ENCODE results near the gene NRXN3. TPM values are rescaled to one million over a fixed set of nuclear protein-coding genes. Genes with fewer than 3 reads are reported as not detected.

NRXN3 gene
- total and polyA plus RNA-seq, 2 experiments from 2014 or later = 5.7 to 7.1 TPM

GRCh38 chr14:78561074-78561473 is 390.9 kb downstream of the NRXN3 start:
- H3K9me3 ChIP-seq (ENCODE audit: low read depth) = no peaks in the 10 kb centered on the region
- no peak overlapping the region for H3K4me2 ChIP-seq
- TF ChIP-seq EZH2 (IDR thresholded peaks at IDR 0.05; ENCODE audit: borderline replicate concordance) (no peak), CTCF (IDR thresholded peaks at IDR 0.05; ENCODE audit: poor library complexity) (no peak), EZH2phosphoT487 (IDR thresholded peaks at IDR 0.05; ENCODE audit: low read depth, severe bottlenecking, unreplicated experiment) (no peak)
- DNase-seq (ENCODE audit: low spot score) = no peak
- no peaks in the 10 kb centered on the region for H3K4me1 ChIP-seq (ENCODE audit: insufficient read depth)
- no peak overlapping the region for H3K4me3 ChIP-seq
- H3K9me2 ChIP-seq (replicated peaks; ENCODE audit: insufficient read depth) = no peaks in the 10 kb centered on the region
- H2AFZ ChIP-seq = no peak overlapping the region
- no peaks in the 10 kb centered on the region for H3K79me2 ChIP-seq
- WGBS (ENCODE audit: low lambda C conversion rate, missing lambda C conversion rate) = 79% methylated on average over 3 of the region's 3 CpGs
- H3K36me3 ChIP-seq (replicated peaks; ENCODE audit: insufficient read depth, low read depth) = no peaks in the 10 kb centered on the region
- H3K27me3 ChIP-seq = peaks cover 3% of the 10 kb centered on the region
- no peak overlapping the region for H3K27ac ChIP-seq
- no peaks in the 10 kb centered on the region for H4K20me1 ChIP-seq (ENCODE audit: insufficient read depth, poor library complexity, severe bottlenecking)

GRCh38 chr14:78566026-78566858 is 396.1 kb downstream of the NRXN3 start:
- WGBS (ENCODE audit: low lambda C conversion rate, missing lambda C conversion rate) = 28% methylated on average over 16 of the region's 16 CpGs
- H3K79me2 ChIP-seq = no peaks in the 10 kb centered on the region
- H3K4me2 ChIP-seq = peak overlapping the region; percentile 67
- peak; percentile 88 for DNase-seq (ENCODE audit: low spot score)
- no peaks in the 10 kb centered on the region for H3K9me3 ChIP-seq (ENCODE audit: low read depth)
- no peaks in the 10 kb centered on the region for H3K4me1 ChIP-seq (ENCODE audit: insufficient read depth)
- H3K27ac ChIP-seq = no peak overlapping the region
- peak overlapping the region; percentile 39 for H2AFZ ChIP-seq
- no peaks in the 10 kb centered on the region for H4K20me1 ChIP-seq (ENCODE audit: insufficient read depth, poor library complexity, severe bottlenecking)
- peaks cover 3% of the 10 kb centered on the region for H3K27me3 ChIP-seq
- TF ChIP-seq EZH2 (IDR thresholded peaks at IDR 0.05; ENCODE audit: borderline replicate concordance) (no peak), CTCF (IDR thresholded peaks at IDR 0.05; ENCODE audit: poor library complexity) (peak; percentile 88)
- no peak overlapping the region for H3K4me3 ChIP-seq
- no peaks in the 10 kb centered on the region for H3K9me2 ChIP-seq (replicated peaks; ENCODE audit: insufficient read depth)
- H3K36me3 ChIP-seq (replicated peaks; ENCODE audit: insufficient read depth, low read depth) = no peaks in the 10 kb centered on the region

GRCh38 chr14:78566859-78567172 is 396.6 kb downstream of the NRXN3 start:
- no peaks in the 10 kb centered on the region for H3K9me3 ChIP-seq (ENCODE audit: low read depth)
- TF ChIP-seq EZH2 (IDR thresholded peaks at IDR 0.05; ENCODE audit: borderline replicate concordance) (no peak), CTCF (IDR thresholded peaks at IDR 0.05; ENCODE audit: poor library complexity) (no peak), EZH2phosphoT487 (IDR thresholded peaks at IDR 0.05; ENCODE audit: low read depth, severe bottlenecking, unreplicated experiment) (no peak)
- no peak overlapping the region for H3K4me3 ChIP-seq
- no peaks in the 10 kb centered on the region for H3K9me2 ChIP-seq (replicated peaks; ENCODE audit: insufficient read depth)
- no peaks in the 10 kb centered on the region for H3K36me3 ChIP-seq (replicated peaks; ENCODE audit: insufficient read depth, low read depth)
- H3K27ac ChIP-seq = no peak overlapping the region
- H4K20me1 ChIP-seq (ENCODE audit: insufficient read depth, poor library complexity, severe bottlenecking) = no peaks in the 10 kb centered on the region
- H3K79me2 ChIP-seq = no peaks in the 10 kb centered on the region
- no peak for DNase-seq (ENCODE audit: low spot score)
- no peaks in the 10 kb centered on the region for H3K4me1 ChIP-seq (ENCODE audit: insufficient read depth)
- H2AFZ ChIP-seq = no peak overlapping the region
- peaks cover 3% of the 10 kb centered on the region for H3K27me3 ChIP-seq
- H3K4me2 ChIP-seq = no peak overlapping the region
